NCI-H187 treated with DMSO at 0.1 percent for 48 hours (cell line): ENCODE data around the gene IFNL2.

Experiments used
- DNase-seq: peaks from one replicate; lab custom pipeline; 2025; lab: John Stamatoyannopoulos, UW

The IFNL2 gene

DNA sequence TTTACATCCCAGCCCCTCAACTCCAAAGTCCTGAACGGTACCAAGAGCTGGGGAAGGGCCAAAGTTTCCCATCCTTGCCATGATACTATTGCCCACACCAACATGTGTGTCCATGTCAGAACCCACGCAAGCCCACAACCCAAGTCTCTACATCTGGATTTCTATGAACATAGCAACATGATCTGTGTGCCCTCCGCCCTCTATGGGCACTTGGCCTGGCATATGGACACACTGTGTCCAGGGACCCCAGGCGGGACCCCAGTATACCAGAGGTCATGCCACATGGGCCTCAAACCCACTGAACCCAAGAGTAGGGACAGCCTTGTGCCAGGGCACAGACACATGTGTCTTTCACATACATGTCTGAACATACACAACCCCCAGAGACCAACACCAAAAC lies 50.5 kb downstream of the IFNL2 start:
- no peak for DNase-seq

DNA sequence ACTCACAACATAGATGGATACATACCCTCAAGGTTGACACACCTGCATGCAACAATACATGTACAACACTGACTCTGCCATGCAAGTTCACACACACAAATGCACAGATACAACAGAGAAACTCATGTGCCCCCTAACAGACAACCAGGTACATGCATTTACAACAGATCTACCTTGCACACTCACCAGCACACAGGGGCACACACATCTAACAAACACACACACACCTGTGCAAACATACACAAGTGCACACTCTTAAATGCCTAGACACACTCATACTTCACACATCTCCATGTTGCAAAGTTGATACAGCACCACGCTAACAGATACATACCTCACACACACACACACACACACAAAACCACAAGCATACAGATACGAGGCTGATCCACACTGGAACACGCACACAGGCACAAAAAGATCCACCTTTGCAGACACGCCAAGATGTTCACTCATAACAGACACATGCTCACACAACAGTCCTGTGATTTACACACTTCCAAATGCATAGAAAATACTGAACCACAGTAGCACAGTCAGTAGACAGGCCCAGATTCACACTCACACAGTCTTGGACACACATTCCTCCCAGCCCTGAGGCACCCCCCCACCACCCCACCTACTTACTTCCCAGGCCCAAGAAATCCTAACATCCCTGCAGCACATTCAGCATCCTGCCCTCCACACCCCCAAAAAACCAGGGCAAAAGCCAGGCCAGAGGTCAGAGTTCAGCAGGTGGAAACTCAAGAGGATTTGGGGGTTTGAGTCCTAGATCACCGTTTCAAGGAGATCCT lies 51.1 kb downstream of the IFNL2 start:
- DNase-seq, result no peak
